ENCODE results near the gene ALDH16A1. TPM values are rescaled to one million over a fixed set of nuclear protein-coding genes. Genes with fewer than 3 reads are reported as not detected.
A peak's percentile ranks its signal among the peaks of the same experiment; 100 is the strongest.
"Not testable (repeated sequence)": the region's sequence is repeated elsewhere in the genome, so short reads cannot be mapped to it uniquely, and the experiment has no call there.

Gene ALDH16A1
- total and polyA plus RNA-seq, 4 donors, result 15.7 to 22.3 (median 17.1) TPM

DNA sequence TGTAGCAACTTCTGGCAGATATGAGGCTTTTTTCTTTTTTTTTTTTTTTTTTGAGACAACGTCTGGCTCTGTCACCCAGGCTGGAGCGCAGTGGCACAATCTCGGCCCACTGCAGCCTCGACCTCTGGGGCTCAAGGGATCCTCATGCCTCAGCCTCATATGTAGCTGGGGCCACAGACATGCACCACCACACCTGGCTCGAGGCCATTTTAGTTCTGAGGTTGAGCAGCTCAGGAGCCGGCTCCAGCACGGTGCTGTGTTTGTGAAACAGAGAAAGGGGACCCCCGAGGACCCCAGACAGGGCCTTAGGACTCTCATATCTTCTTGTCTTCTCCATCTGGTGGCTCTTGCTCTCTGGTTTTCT is 17.6 kb downstream of the ALDH16A1 start:
- 91% methylated on average over 8 of the region's 8 CpGs for WGBS (ENCODE audit: insufficient coverage)
- Histone ChIP-seq H3K9me3 (ENCODE audit: control insufficient read depth, insufficient read depth, low read length) (no peaks in the 10 kb centered on the region), H3K27ac (ENCODE audit: low read depth, low read length) (no peak overlapping the region), H3K4me1 (ENCODE audit: control insufficient read depth, insufficient read depth, low read length) (peaks cover 13% of the 10 kb centered on the region), H3K36me3 (ENCODE audit: control insufficient read depth, insufficient read depth, low read length) (peaks cover 37% of the 10 kb centered on the region), H3K27me3 (ENCODE audit: control insufficient read depth, insufficient read depth, low read length) (peaks cover 2% of the 10 kb centered on the region), H3K4me3 (ENCODE audit: low read depth, low read length) (no peak overlapping the region)
- DNase-seq (ENCODE audit: low read depth in 4 of 6, low spot score in 6 of 6), result no peak

DNA sequence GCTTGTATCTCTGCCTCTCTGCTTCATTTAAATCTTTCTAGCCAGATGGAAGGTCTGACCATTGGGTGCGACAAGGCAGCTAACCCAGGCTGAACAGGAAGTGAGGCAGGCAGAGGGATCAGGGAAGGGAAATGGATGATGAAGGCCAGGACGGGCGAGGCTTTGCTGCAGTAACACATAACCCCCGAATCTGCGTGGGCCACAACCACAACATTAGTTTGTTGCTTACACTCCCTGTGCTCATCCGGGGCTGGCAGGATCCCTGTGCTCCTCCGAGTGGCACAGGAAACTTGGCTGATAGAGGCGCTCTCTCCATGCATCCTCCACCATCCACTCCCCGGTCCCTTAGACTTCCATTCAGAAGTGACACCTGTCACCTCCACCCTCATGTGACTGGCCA is 19.9 kb downstream of the ALDH16A1 start:
- H3K4me1 ChIP-seq (ENCODE audit: control insufficient read depth, insufficient read depth, low read length), result peaks cover 20% of the 10 kb centered on the region
- no peak for DNase-seq (ENCODE audit: low read depth in 4 of 6, low spot score in 6 of 6)
- H3K9me3 ChIP-seq (ENCODE audit: control insufficient read depth, insufficient read depth, low read length), result no peaks in the 10 kb centered on the region
- peaks cover 21% of the 10 kb centered on the region for H3K36me3 ChIP-seq (ENCODE audit: control insufficient read depth, insufficient read depth, low read length)
- H3K27me3 ChIP-seq (ENCODE audit: control insufficient read depth, insufficient read depth, low read length), result peaks cover 2% of the 10 kb centered on the region
- no peak overlapping the region for H3K4me3 ChIP-seq (ENCODE audit: low read depth, low read length)
- no peak overlapping the region for H3K27ac ChIP-seq (ENCODE audit: low read depth, low read length)
- WGBS (ENCODE audit: insufficient coverage), result 91% methylated on average over 8 of the region's 9 CpGs

DNA sequence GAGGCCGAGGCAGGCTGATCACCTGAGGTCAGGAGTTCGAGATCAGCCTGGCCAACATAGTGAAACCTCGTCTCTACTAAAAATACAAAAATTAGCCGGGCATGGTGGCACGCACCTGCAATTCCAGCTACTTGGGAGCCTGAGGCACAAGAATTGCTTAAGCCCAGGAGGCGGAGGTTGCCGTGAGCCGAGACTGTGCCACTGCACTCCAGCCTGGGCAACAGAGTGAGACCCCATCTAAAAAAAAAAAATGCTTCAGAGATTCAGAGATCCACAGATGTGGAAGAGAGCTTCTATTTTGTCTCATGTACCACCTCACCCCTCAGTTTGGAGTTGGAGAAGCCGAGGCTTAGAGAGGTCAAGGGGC is 20.5 kb downstream of the ALDH16A1 start:
- not testable (repeated sequence) for H3K27me3 ChIP-seq (ENCODE audit: control insufficient read depth, insufficient read depth, low read length); H3K27ac ChIP-seq (ENCODE audit: low read depth, low read length); DNase-seq (ENCODE audit: low read depth in 4 of 6, low spot score in 6 of 6); H3K9me3 ChIP-seq (ENCODE audit: control insufficient read depth, insufficient read depth, low read length)
- Histone ChIP-seq H3K4me3 (ENCODE audit: low read depth, low read length) (peak overlapping the region; percentile 72), H3K36me3 (ENCODE audit: control insufficient read depth, insufficient read depth, low read length) (peaks cover 16% of the 10 kb centered on the region), H3K4me1 (ENCODE audit: control insufficient read depth, insufficient read depth, low read length) (peaks cover 21% of the 10 kb centered on the region)
- WGBS (ENCODE audit: insufficient coverage), result 89% methylated on average over 9 of the region's 9 CpGs

- WGBS (ENCODE audit: insufficient coverage), result 9% methylated on average over 31 of the region's 33 CpGs
- H3K9me3 ChIP-seq (ENCODE audit: control insufficient read depth, insufficient read depth, low read length), result no peaks in the 10 kb centered on the region
- H3K27ac ChIP-seq (ENCODE audit: low read depth, low read length), result peak within 1 kb of the TSS; percentile 61
- H3K4me3 ChIP-seq (ENCODE audit: low read depth, low read length), result peak within 1 kb of the TSS; percentile 72
- peaks cover 10% of the 10 kb centered on the region for H3K36me3 ChIP-seq (ENCODE audit: control insufficient read depth, insufficient read depth, low read length)
- H3K4me1 ChIP-seq (ENCODE audit: control insufficient read depth, insufficient read depth, low read length), result peaks cover 27% of the 10 kb centered on the region
- peaks cover 2% of the 10 kb centered on the region for H3K27me3 ChIP-seq (ENCODE audit: control insufficient read depth, insufficient read depth, low read length)
- peak in 1 of 6 donors; percentile 74 for DNase-seq (ENCODE audit: low read depth in 4 of 6, low spot score in 6 of 6)
Observed at GRCh38 chr19:49473868-49474541, 21.0 kb downstream of the ALDH16A1 start, which contains the start of gene FLT3LG. TSS of gene FLT3LG (plus strand) at chr19:49474215. CDS start at chr19:49474640, 425 bp downstream.

- WGBS (ENCODE audit: insufficient coverage), result 18% methylated on average over 11 of the region's 11 CpGs
- peak overlapping the region; percentile 72 for H3K4me3 ChIP-seq (ENCODE audit: low read depth, low read length)
- H3K9me3 ChIP-seq (ENCODE audit: control insufficient read depth, insufficient read depth, low read length), result no peaks in the 10 kb centered on the region
- peaks cover 27% of the 10 kb centered on the region for H3K4me1 ChIP-seq (ENCODE audit: control insufficient read depth, insufficient read depth, low read length)
- peaks cover 10% of the 10 kb centered on the region for H3K36me3 ChIP-seq (ENCODE audit: control insufficient read depth, insufficient read depth, low read length)
- no peak overlapping the region for H3K27ac ChIP-seq (ENCODE audit: low read depth, low read length)
- no peak for DNase-seq (ENCODE audit: low read depth in 4 of 6, low spot score in 6 of 6)
- peaks cover 2% of the 10 kb centered on the region for H3K27me3 ChIP-seq (ENCODE audit: control insufficient read depth, insufficient read depth, low read length)
Observed at GRCh38 chr19:49474542-49474924, 21.5 kb downstream of the ALDH16A1 start.

- peaks cover 7% of the 10 kb centered on the region for H3K36me3 ChIP-seq (ENCODE audit: control insufficient read depth, insufficient read depth, low read length)
- no peaks in the 10 kb centered on the region for H3K9me3 ChIP-seq (ENCODE audit: control insufficient read depth, insufficient read depth, low read length)
- DNase-seq (ENCODE audit: low read depth in 4 of 6, low spot score in 6 of 6), result no peak
- no peak overlapping the region for H3K27ac ChIP-seq (ENCODE audit: low read depth, low read length)
- 70% methylated on average over 9 of the region's 15 CpGs for WGBS (ENCODE audit: insufficient coverage)
- peaks cover 27% of the 10 kb centered on the region for H3K4me1 ChIP-seq (ENCODE audit: control insufficient read depth, insufficient read depth, low read length)
- no peak overlapping the region for H3K4me3 ChIP-seq (ENCODE audit: low read depth, low read length)
- H3K27me3 ChIP-seq (ENCODE audit: control insufficient read depth, insufficient read depth, low read length), result peaks cover 2% of the 10 kb centered on the region
Observed at GRCh38 chr19:49475191-49475917, 22.3 kb downstream of the ALDH16A1 start.

- H3K27ac ChIP-seq (ENCODE audit: low read depth, low read length), result no peak overlapping the region
- H3K27me3 ChIP-seq (ENCODE audit: control insufficient read depth, insufficient read depth, low read length), result peaks cover 2% of the 10 kb centered on the region
- H3K4me3 ChIP-seq (ENCODE audit: low read depth, low read length), result no peak overlapping the region
- peaks cover 27% of the 10 kb centered on the region for H3K4me1 ChIP-seq (ENCODE audit: control insufficient read depth, insufficient read depth, low read length)
- peak in 2 of 6 donors; percentile 71 to 72 for DNase-seq (ENCODE audit: low read depth in 4 of 6, low spot score in 6 of 6)
- no peaks in the 10 kb centered on the region for H3K9me3 ChIP-seq (ENCODE audit: control insufficient read depth, insufficient read depth, low read length)
- 36% methylated on average over 21 of the region's 27 CpGs for WGBS (ENCODE audit: insufficient coverage)
- H3K36me3 ChIP-seq (ENCODE audit: control insufficient read depth, insufficient read depth, low read length), result peaks cover 3% of the 10 kb centered on the region
Observed at GRCh38 chr19:49475995-49476880, 23.2 kb downstream of the ALDH16A1 start.

DNA sequence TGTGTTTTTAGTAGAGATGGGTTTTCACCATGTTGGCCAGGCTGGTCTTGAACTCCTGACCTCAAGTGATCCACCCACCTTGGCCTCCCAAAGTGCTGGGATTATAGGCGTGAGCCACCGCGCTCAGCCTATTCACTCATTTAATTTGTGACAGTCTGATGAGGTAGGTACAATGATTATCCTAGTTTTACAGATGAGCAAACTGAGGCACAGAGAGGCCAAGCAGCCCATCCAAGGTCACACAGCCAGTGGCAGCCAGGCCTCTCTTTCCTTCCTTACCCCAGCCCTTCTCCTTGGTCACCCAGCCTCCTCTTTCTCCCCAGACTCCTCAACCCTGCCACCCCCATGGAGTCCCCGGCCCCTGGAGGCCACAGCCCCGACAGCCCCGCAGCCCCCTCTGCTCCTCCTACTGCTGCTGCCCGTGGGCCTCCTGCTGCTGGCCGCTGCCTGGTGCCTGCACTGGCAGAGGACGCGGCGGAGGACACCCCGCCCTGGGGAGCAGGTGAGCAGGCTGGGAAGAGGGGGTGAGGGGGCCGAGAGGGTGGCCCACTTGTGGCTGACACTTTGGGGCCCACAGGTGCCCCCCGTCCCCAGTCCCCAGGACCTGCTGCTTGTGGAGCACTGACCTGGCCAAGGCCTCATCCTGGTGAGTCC is 27.1 kb downstream of the ALDH16A1 start:
- peaks cover 6% of the 10 kb centered on the region for H3K36me3 ChIP-seq (ENCODE audit: control insufficient read depth, insufficient read depth, low read length)
- 91% methylated on average over 11 of the region's 14 CpGs for WGBS (ENCODE audit: insufficient coverage)
- H3K4me3 ChIP-seq (ENCODE audit: low read depth, low read length), result no peak overlapping the region
- no peak overlapping the region for H3K27ac ChIP-seq (ENCODE audit: low read depth, low read length)
- peaks cover 13% of the 10 kb centered on the region for H3K4me1 ChIP-seq (ENCODE audit: control insufficient read depth, insufficient read depth, low read length)
- DNase-seq (ENCODE audit: low read depth in 4 of 6, low spot score in 6 of 6), result no peak
- no peaks in the 10 kb centered on the region for H3K9me3 ChIP-seq (ENCODE audit: control insufficient read depth, insufficient read depth, low read length)
- H3K27me3 ChIP-seq (ENCODE audit: control insufficient read depth, insufficient read depth, low read length), result no peaks in the 10 kb centered on the region

DNA sequence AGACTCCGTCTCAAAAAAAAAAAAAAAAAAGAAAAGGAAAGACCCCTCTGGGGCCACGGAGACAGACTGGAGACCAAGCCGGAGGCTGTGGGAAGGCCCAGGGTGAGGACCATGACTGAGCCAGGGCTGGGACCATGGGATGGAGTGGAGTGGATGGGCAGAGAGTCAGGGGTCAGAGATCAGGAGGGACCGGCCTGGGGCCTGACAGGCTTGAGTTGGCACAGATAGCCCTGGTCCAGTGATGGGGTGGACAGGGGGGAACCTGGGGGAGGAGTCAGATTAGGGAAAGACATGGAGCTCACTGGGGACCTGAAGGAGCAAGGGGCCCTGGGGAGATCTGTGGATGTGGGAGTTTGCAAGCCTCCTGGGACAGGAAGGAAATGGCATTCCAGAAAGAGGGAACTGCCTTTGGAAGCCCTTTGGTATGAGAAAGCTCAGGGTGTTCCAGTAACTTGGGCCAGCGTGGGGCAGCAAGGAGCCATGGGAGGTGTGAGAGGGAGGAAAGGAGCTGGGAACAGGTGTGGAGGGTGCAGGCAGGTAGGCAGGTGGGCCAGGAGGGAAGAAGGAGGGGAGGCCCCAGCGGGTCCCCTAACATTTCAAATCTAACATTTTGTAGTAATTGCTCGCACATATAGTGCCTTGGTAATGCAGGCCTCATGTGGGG is 28.1 kb downstream of the ALDH16A1 start:
- H3K4me3 ChIP-seq (ENCODE audit: low read depth, low read length), result no peak overlapping the region
- H3K9me3 ChIP-seq (ENCODE audit: control insufficient read depth, insufficient read depth, low read length), result no peaks in the 10 kb centered on the region
- WGBS (ENCODE audit: insufficient coverage), result 81% methylated on average over 5 of the region's 7 CpGs
- H3K27me3 ChIP-seq (ENCODE audit: control insufficient read depth, insufficient read depth, low read length), result no peaks in the 10 kb centered on the region
- H3K27ac ChIP-seq (ENCODE audit: low read depth, low read length), result no peak overlapping the region
- peaks cover 6% of the 10 kb centered on the region for H3K36me3 ChIP-seq (ENCODE audit: control insufficient read depth, insufficient read depth, low read length)
- peaks cover 11% of the 10 kb centered on the region for H3K4me1 ChIP-seq (ENCODE audit: control insufficient read depth, insufficient read depth, low read length)
- DNase-seq (ENCODE audit: low read depth in 4 of 6, low spot score in 6 of 6), result no peak

Measured in spinal cord (tissue), 10 donors.